Uterus (tissue), 4 donors: ENCODE results near the gene FASN. TPM values are rescaled to one million over a fixed set of nuclear protein-coding genes. Genes with fewer than 3 reads are reported as not detected.

ENCODE experiments used
- DNase-seq, 2 donors: peaks; one replicate each; pipeline ENCODE4 v3.0.0-alpha.2; 2019 to 2020
- H3K27ac ChIP-seq, 2 donors: fragments of 200-600 bp; sonication (generic); 1 replicate in 1 of 2; 2 replicates in 1 of 2; pipeline ENCODE4 v1.5.1; 2016 to 2018
- H3K27me3 ChIP-seq, 2 donors: fragments of 200-600 bp; sonication (generic); one replicate each; pipeline ENCODE4 v1.5.1; 2018 to 2019; ENCODE audit warnings: control low read depth in 1 of 2
- H3K36me3 ChIP-seq, 2 donors: fragments of 200-600 bp; sonication (generic); one replicate each; pipeline ENCODE4 v1.5.1; 2019; ENCODE audit warnings: control low read depth in 1 of 2
- H3K4me1 ChIP-seq, 2 donors: fragments of 200-600 bp; sonication (generic); one replicate each; pipeline ENCODE4 v1.5.1; 2018 to 2019; ENCODE audit warnings: control low read depth in 1 of 2
- H3K4me3 ChIP-seq, 2 donors: fragments of 200-600 bp; sonication (generic); 1 replicate in 1 of 2; 2 replicates in 1 of 2; pipeline ENCODE4 v1.5.1; 2018 to 2019; ENCODE audit warnings: mild to moderate bottlenecking in 1 of 2
- H3K9me3 ChIP-seq, 2 donors: fragments of 200-600 bp; sonication (generic); one replicate each; pipeline ENCODE4 v1.5.1; 2019; ENCODE audit warnings: control low read depth in 1 of 2
- CTCF ChIP-seq, 4 experiments: fragments of 200-600 bp in 2 of 4; fragments of 450-650 bp in 2 of 4; sonication (generic) in 2 of 4; IDR thresholded peaks; one replicate each; pipeline ENCODE4 v1.5.1; 2016 to 2019; ENCODE audit warnings: antibody characterized with exemption in 4 of 4, mild to moderate bottlenecking in 2 of 4, moderate library complexity in 1 of 4
- POLR2A ChIP-seq, 2 donors: fragments of 450-650 bp; IDR thresholded peaks; one replicate each; pipeline ENCODE4 v1.6.1; 2016; ENCODE audit warnings: antibody characterized with exemption in 2 of 2, mild to moderate bottlenecking in 1 of 2, moderate library complexity in 1 of 2
- intact Hi-C: fragments of 100-400 bp; cut with DNase I; formaldehyde crosslinking; loops from one replicate; pipeline ENCODE4 v1.15.1; 2023; ENCODE audit warnings: low total_unique reads
- total RNA-seq, 4 donors: library from RNA; depleted of rRNA in 3 of 4; stranded (reverse); fragments of >200 nt in 3 of 4; gene quantifications; one replicate each; pipeline versions ENCODE4 v1.1.0 to v1.2.4, GENCODE V29; 2014 to 2023
- donor health status: DM: yes; HTN: yes; CAD: no.

Gene FASN
- total RNA-seq, 4 donors from 2014 or later = 5.3 to 59.4 (median 23.4) TPM

GRCh38 chr17:82055965-82056728 is 41.9 kb downstream of the FASN start:
- H3K36me3 ChIP-seq = no peaks in the 10 kb centered on the region
- intact Hi-C loops = no loop called here
- peaks cover 0 to 17% of the 10 kb centered on the region in 2 donors for H3K4me1 ChIP-seq
- no peaks in the 10 kb centered on the region for H3K27me3 ChIP-seq
- DNase-seq = no peak
- H3K4me3 ChIP-seq = no peak overlapping the region
- no peak for TF ChIP-seq POLR2A (IDR thresholded peaks at IDR 0.05)
- TF ChIP-seq CTCF (IDR thresholded peaks at IDR 0.05) = no peak
- H3K9me3 ChIP-seq = no peaks in the 10 kb centered on the region
- no peak overlapping the region for H3K27ac ChIP-seq

GRCh38 chr17:82055023-82055964 is 42.7 kb downstream of the FASN start:
- H3K27ac ChIP-seq = no peak overlapping the region
- no peak for DNase-seq
- intact Hi-C loops = no loop called here
- H3K4me3 ChIP-seq = no peak overlapping the region
- H3K36me3 ChIP-seq = no peaks in the 10 kb centered on the region
- H3K9me3 ChIP-seq = no peaks in the 10 kb centered on the region
- peaks cover 0 to 25% of the 10 kb centered on the region in 2 donors for H3K4me1 ChIP-seq
- no peak for TF ChIP-seq CTCF (IDR thresholded peaks at IDR 0.05)
- no peaks in the 10 kb centered on the region for H3K27me3 ChIP-seq

- Histone ChIP-seq H3K4me3 (no peak overlapping the region), H3K27ac (no peak overlapping the region), H3K27me3 (no peaks in the 10 kb centered on the region), H3K4me1 (peaks cover 0 to 28% of the 10 kb centered on the region in 2 donors), H3K9me3 (no peaks in the 10 kb centered on the region), H3K36me3 (no peaks in the 10 kb centered on the region)
- intact Hi-C loops = no loop called here
- DNase-seq = no peak
- TF ChIP-seq POLR2A (IDR thresholded peaks at IDR 0.05) = no peak
- no peak for TF ChIP-seq CTCF (IDR thresholded peaks at IDR 0.05)
These were observed 43.5 kb downstream of the FASN start for GRCh38 chr17:82054351-82055022.

DNA sequence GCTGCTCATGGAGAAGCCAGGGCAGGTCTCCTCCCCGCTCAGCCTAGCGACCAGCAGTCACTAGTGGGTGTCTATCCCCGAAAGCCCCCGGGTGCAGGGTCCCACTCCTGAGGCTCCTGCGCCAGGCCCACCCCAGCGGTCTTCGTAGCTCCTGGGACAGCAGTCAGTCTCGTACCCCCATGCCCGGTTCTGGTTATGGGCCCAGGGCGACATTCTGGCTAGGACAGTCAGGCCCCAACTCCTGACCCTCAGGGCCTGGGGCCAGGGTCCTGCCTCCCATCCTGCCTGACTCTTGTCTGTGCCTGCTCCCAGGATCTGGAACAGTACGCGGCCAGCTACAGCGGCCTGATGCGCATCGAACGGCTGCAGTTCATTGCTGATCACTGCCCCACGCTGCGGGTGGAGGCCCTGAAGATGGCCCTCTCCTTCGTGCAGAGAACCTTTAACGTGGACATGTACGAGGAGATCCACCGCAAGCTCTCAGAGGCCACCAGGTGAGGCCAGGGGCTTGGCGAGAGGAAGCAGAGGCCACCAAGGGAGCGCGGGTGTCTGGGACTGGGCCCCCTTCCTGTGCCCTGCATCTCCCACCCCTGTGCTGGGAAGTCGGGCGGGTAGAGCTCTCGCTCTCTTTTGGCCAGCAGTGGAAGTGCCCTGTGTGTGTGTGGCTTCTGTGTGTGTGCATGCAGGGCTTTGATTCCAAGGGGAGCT is 44.3 kb downstream of the FASN start:
- no peak for DNase-seq
- no peaks in the 10 kb centered on the region for H3K36me3 ChIP-seq
- no peaks in the 10 kb centered on the region for H3K27me3 ChIP-seq
- no peak overlapping the region for H3K27ac ChIP-seq
- H3K4me1 ChIP-seq = peaks cover 0 to 28% of the 10 kb centered on the region in 2 donors
- intact Hi-C loops = no loop called here
- H3K4me3 ChIP-seq = no peak overlapping the region
- TF ChIP-seq CTCF (IDR thresholded peaks at IDR 0.05) (no peak), POLR2A (IDR thresholded peaks at IDR 0.05) (no peak)
- no peaks in the 10 kb centered on the region for H3K9me3 ChIP-seq
